ENCODE data around the gene TRPM4. TPM values are rescaled to one million over a fixed set of nuclear protein-coding genes. Genes with fewer than 3 reads are reported as not detected.

Gene TRPM4
- total RNA-seq, 4 donors from 2014 or later: 19.9 to 38.8 (median 27.9) TPM

DNA sequence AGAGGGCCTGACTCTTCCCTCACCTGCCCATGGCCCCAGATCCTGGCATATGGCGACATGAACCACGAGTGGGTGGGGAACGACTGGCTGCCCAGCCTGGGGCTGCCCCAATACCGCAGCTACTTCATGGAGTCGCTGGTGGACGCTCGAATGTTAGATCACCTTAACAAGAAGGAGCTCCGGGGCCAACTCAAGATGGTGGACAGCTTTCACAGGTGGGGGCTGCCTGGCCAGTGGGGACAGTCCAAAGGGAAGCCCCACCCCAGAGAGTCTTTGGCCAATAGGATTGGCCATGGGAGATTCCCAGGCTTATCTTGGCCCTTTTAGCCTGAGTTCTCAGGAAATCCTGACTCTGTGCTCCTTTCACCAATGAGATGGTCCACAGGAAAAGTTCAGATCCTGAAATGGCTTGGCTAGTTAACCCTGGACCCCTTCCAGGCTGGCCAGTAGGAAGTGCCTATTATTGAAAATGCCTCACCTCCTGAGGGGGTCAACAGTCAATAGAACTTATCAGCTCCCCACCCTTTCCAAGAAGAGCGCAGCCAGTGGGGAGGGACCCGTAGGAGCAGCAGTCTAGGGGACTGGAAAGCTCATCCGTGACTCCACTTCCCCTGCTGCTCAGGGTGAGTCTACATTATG is 9.4 kb upstream of the TRPM4 start:
- DNase-seq (ENCODE audit: extremely low spot score): no peak
- no peak for TF ChIP-seq POLR2A (IDR thresholded peaks at IDR 0.05; ENCODE audit: low read depth)
- TF ChIP-seq, protein P1, sequence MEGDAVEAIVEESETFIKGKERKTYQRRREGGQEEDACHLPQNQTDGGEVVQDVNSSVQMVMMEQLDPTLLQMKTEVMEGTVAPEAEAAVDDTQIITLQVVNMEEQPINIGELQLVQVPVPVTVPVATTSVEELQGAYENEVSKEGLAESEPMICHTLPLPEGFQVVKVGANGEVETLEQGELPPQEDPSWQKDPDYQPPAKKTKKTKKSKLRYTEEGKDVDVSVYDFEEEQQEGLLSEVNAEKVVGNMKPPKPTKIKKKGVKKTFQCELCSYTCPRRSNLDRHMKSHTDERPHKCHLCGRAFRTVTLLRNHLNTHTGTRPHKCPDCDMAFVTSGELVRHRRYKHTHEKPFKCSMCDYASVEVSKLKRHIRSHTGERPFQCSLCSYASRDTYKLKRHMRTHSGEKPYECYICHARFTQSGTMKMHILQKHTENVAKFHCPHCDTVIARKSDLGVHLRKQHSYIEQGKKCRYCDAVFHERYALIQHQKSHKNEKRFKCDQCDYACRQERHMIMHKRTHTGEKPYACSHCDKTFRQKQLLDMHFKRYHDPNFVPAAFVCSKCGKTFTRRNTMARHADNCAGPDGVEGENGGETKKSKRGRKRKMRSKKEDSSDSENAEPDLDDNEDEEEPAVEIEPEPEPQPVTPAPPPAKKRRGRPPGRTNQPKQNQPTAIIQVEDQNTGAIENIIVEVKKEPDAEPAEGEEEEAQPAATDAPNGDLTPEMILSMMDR (IDR thresholded peaks at IDR 0.05): no peak
- TF ChIP-seq EP300 (IDR thresholded peaks at IDR 0.05): no peak
- peak; percentile 33 to 40 for TF ChIP-seq POLR2AphosphoS5 (IDR thresholded peaks at IDR 0.05)
- WGBS: 52% methylated on average over 2 of the region's 11 CpGs
- Histone ChIP-seq H3K27ac (replicated peaks in 1 of 4) (peak overlapping the region; percentile 65 to 87 (median 84)), H3K27me3 (no peaks in the 10 kb centered on the region), H3K36me3 (no peaks in the 10 kb centered on the region), H3K9me3 (no peaks in the 10 kb centered on the region), H3K4me1 (peaks cover 34 to 58% (median 55%) of the 10 kb centered on the region in 4 donors), H3K4me3 (peak overlapping the region; percentile 65 to 88 (median 70))
- intact Hi-C loops (cut with DNase I): loop anchor here (5.0 kb wide), 2 partner anchors 36 to 51 kb away; partner anchors contain the start of gene LIN7B

DNA sequence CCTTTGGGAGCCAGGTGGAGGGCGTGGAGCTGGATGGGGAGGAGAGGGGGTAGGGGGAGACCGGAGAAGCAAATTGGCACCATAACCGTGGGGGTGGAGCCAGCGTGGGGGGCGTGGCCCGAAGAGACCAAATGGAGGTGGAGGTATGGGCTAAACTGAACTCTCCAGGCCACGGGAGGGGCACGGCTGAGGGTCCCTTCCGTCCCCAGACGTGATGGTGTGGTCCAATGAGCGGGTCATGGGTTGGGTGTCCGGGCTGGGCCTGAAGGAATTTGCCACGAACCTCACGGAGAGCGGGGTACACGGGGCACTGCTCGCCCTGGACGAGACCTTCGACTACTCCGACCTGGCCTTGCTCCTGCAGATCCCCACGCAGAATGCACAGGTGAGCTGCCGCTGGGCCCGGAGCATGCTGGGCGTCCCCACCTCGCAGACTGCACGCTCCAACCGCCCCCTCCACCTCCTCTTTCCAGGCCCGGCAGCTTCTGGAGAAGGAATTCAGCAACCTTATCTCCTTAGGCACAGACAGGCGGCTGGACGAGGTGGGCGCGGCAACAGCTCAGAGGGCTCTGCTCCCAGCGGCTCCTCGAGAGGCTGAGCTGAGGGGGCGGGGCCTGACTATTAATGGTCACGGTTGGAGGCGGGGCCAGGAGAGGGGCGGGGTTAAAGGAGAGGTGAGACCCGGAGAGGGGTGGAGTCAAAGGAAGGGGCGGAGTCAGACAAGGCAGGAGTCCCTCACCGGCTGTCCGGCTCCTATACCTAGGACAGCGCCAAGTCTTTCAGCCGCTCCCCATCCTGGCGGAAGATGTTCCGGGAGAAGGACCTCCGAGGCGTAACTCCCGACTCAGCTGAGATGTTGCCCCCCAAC is 8.6 kb upstream of the TRPM4 start:
- no peaks in the 10 kb centered on the region for H3K36me3 ChIP-seq
- intact Hi-C loops (cut with DNase I): loop anchor here (5.0 kb wide), 2 partner anchors 37 to 52 kb away; partner anchors contain the start of gene LIN7B
- H3K4me1 ChIP-seq: peaks cover 33 to 56% (median 53%) of the 10 kb centered on the region in 4 donors
- peak; percentile 99 for DNase-seq (ENCODE audit: extremely low spot score)
- peak overlapping the region; percentile 80 to 87 (median 87) for H3K27ac ChIP-seq (replicated peaks in 1 of 4)
- H3K27me3 ChIP-seq: no peaks in the 10 kb centered on the region
- no peaks in the 10 kb centered on the region for H3K9me3 ChIP-seq
- TF ChIP-seq POLR2A (IDR thresholded peaks at IDR 0.05; ENCODE audit: low read depth) (peak; percentile 4), POLR2AphosphoS5 (IDR thresholded peaks at IDR 0.05) (peak; percentile 72 to 80)
- TF ChIP-seq, protein P1 (IDR thresholded peaks at IDR 0.05): no peak
- 4% methylated on average over 22 of the region's 49 CpGs for WGBS
- peak overlapping the region; percentile 65 to 88 (median 70) for H3K4me3 ChIP-seq

DNA sequence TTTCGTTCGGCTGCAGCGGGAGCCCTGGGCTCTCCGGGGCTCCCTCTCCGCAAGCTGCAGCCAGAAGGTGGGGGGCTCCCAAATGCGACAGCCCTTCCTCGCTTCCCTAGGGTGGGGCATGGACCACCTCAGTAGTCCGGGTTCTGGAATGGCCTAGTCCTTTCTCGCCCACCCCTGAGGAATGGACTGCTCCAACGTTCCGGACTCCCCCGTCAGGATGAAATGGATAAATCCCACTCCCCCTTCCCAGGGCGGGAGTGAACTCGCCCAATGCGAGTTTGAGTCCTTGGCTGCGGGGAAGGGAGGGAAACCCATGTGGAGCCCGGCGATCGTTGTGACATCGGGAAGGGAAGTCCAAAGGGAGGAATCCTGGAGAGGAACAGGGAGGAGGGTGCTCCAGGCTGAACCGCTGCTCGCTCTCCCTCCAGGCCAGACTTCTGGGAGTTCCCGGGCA is 7.9 kb upstream of the TRPM4 start:
- H3K27me3 ChIP-seq: no peaks in the 10 kb centered on the region
- no peaks in the 10 kb centered on the region for H3K9me3 ChIP-seq
- no peaks in the 10 kb centered on the region for H3K36me3 ChIP-seq
- intact Hi-C loops (cut with DNase I): loop anchor here (5.0 kb wide), 3 partner anchors 37 to 52 kb away; partner anchors contain the start of gene LIN7B
- DNase-seq (ENCODE audit: extremely low spot score): no peak
- H3K4me1 ChIP-seq: peaks cover 33 to 56% (median 53%) of the 10 kb centered on the region in 4 donors
- peak overlapping the region; percentile 65 to 88 (median 70) for H3K4me3 ChIP-seq
- no peak for TF ChIP-seq EP300 (IDR thresholded peaks at IDR 0.05)
- no peak for TF ChIP-seq POLR2A (IDR thresholded peaks at IDR 0.05; ENCODE audit: low read depth)
- TF ChIP-seq, protein P1 (IDR thresholded peaks at IDR 0.05): no peak
- no peak for TF ChIP-seq POLR2AphosphoS5 (IDR thresholded peaks at IDR 0.05)
- peak overlapping the region; percentile 80 to 87 (median 87) for H3K27ac ChIP-seq (replicated peaks in 1 of 4)
- WGBS: 2% methylated on average over 16 of the region's 23 CpGs

DNA sequence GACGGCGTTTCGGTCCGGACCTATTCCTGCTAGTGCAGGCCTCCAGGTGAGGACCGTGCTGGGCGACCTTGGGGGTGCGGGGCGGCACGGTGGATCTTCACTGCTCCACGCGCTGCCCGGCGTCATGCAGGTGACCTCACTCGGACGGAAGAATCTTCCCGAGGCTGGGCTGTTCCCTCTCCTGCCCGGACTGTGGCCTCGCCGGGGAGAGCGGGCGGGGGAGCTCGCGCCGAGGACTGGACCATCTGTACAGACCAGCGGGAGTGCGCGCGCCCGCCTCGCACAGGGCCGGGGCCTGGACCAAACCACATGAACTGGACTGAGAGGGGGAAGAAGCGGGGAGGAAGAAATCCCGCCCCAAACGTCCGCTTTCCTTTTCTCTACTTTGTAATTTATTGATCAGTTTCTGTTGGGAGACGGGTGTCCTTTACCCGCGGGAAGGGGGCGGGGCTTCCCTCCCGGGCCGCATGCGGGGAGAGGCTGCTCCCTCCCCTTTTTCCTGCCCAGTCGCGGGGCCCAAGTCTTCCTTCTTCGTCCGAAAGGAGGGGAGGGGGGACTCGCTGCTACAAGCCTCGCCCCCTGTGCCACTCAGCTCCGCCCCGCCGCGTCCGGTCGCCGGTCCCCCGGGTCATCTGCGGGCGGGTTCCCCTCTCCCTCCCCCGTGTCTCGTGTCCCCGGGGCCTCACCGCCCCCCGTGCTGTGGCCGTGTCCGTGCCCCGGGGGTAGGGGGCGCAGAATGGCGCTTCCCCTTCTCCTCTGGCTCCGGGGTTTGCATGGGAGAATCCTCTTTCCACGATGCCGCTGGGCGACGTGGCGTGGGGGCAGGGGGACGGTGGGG is 7.3 kb upstream of the TRPM4 start:
- Histone ChIP-seq H3K36me3 (no peaks in the 10 kb centered on the region), H3K4me3 (peak overlapping the region; percentile 65 to 88 (median 70)), H3K4me1 (peaks cover 33 to 52% (median 51%) of the 10 kb centered on the region in 4 donors), H3K27ac (replicated peaks in 1 of 4) (peak overlapping the region; percentile 80 to 87 (median 87)), H3K9me3 (no peaks in the 10 kb centered on the region), H3K27me3 (no peaks in the 10 kb centered on the region)
- TF ChIP-seq EP300 (IDR thresholded peaks at IDR 0.05) (no peak), POLR2AphosphoS5 (IDR thresholded peaks at IDR 0.05) (peak; percentile 14 to 71), POLR2A (IDR thresholded peaks at IDR 0.05; ENCODE audit: low read depth) (no peak)
- TF ChIP-seq, protein P1 (IDR thresholded peaks at IDR 0.05): peak in 1 of 3 experiments; percentile 18
- intact Hi-C loops (cut with DNase I): loop anchor here (5.0 kb wide), 1 partner anchor 47 kb away; no protein-coding TSS in a partner anchor
- no peak for DNase-seq (ENCODE audit: extremely low spot score)
- WGBS: 2% methylated on average over 39 of the region's 75 CpGs
